NOMO-1 treated with DMSO at 0.1 percent for 48 hours (cell line): ENCODE measurements around the gene UBTD1.
A peak's percentile ranks its signal among the peaks of the same experiment; 100 is the strongest.
"Not testable (repeated sequence)": the region's sequence is repeated elsewhere in the genome, so short reads cannot be mapped to it uniquely, and the experiment has no call there.

ENCODE experiments used
- DNase-seq: peaks from one replicate; lab custom pipeline; 2025; ENCODE audit not compliant: unreplicated experiment; lab: John Stamatoyannopoulos, UW

UBTD1 gene

GRCh38 chr10:97498841-97499560 lies at the start of gene UBTD1:
UBTD1 (plus strand) TSS chr10:97498924; CDS start chr10:97499204, 280 bp downstream.
- DNase-seq: no peak

GRCh38 chr10:97450828-97451227 lies 47.9 kb upstream of the UBTD1 start:
- no peak for DNase-seq

GRCh38 chr10:97451605-97452004 lies 47.1 kb upstream of the UBTD1 start:
- DNase-seq: no peak

GRCh38 chr10:97452352-97452751 lies 46.4 kb upstream of the UBTD1 start:
- no peak for DNase-seq

GRCh38 chr10:97454330-97455036 lies 44.2 kb upstream of the UBTD1 start:
- DNase-seq: no peak

- DNase-seq: no peak
Measured at GRCh38 chr10:97456034-97456685, 42.6 kb upstream of the UBTD1 start.

- no peak for DNase-seq
Measured at GRCh38 chr10:97456686-97457065, 42.0 kb upstream of the UBTD1 start.

- DNase-seq: no peak
Measured at GRCh38 chr10:97459111-97459510, 39.6 kb upstream of the UBTD1 start.

GRCh38 chr10:97459933-97460332 lies 38.8 kb upstream of the UBTD1 start:
- no peak for DNase-seq

- DNase-seq: no peak
Measured at GRCh38 chr10:97462309-97462708, 36.4 kb upstream of the UBTD1 start.

- peak; percentile 57 for DNase-seq
Measured at GRCh38 chr10:97463363-97464132, 35.2 kb upstream of the UBTD1 start.

- no peak for DNase-seq
Measured at GRCh38 chr10:97464226-97464625, 34.5 kb upstream of the UBTD1 start.

GRCh38 chr10:97465982-97466381 lies 32.7 kb upstream of the UBTD1 start:
- no peak for DNase-seq

GRCh38 chr10:97466755-97467154 lies 32.0 kb upstream of the UBTD1 start:
- DNase-seq: no peak

- DNase-seq: no peak
Measured at GRCh38 chr10:97468162-97468561, 30.6 kb upstream of the UBTD1 start.

GRCh38 chr10:97468781-97469180 lies 29.9 kb upstream of the UBTD1 start:
- DNase-seq: not testable (repeated sequence)

- DNase-seq: no peak
Measured at GRCh38 chr10:97474918-97475317, 23.8 kb upstream of the UBTD1 start.

GRCh38 chr10:97475936-97476594 lies 22.7 kb upstream of the UBTD1 start:
- DNase-seq: no peak

- DNase-seq: not testable (repeated sequence)
Measured at GRCh38 chr10:97479410-97479809, 19.3 kb upstream of the UBTD1 start.

GRCh38 chr10:97479939-97480338 lies 18.8 kb upstream of the UBTD1 start:
- no peak for DNase-seq

- no peak for DNase-seq
Measured at GRCh38 chr10:97481071-97481470, 17.7 kb upstream of the UBTD1 start.
